ENCODE data around the gene SPTB.

The SPTB gene

GRCh38 chr14:64871344-64871743 lies 8.4 kb downstream of the SPTB start:
- TF ChIP-seq CTCF (IDR thresholded peaks at IDR 0.05) (no peak), ZFX (IDR thresholded peaks at IDR 0.05; ENCODE audit: borderline replicate concordance) (no peak)

GRCh38 chr14:64870160-64870559 lies 9.5 kb downstream of the SPTB start:
- no peak overlapping the region for H3K27ac ChIP-seq
- TF ChIP-seq ZFX (IDR thresholded peaks at IDR 0.05; ENCODE audit: borderline replicate concordance) (no peak), CTCF (IDR thresholded peaks at IDR 0.05) (no peak)

More at GRCh38 chr14:64871344-64871743, 8.4 kb downstream of the SPTB start:
- no peak overlapping the region for H3K27ac ChIP-seq

- TF ChIP-seq ZFX (IDR thresholded peaks at IDR 0.05; ENCODE audit: borderline replicate concordance) (no peak), CTCF (IDR thresholded peaks at IDR 0.05) (no peak)
Observed at GRCh38 chr14:64868841-64869240, 10.9 kb downstream of the SPTB start.

GRCh38 chr14:64868379-64868778 lies 11.3 kb downstream of the SPTB start:
- TF ChIP-seq CTCF (IDR thresholded peaks at IDR 0.05) (no peak), ZFX (IDR thresholded peaks at IDR 0.05; ENCODE audit: borderline replicate concordance) (no peak)
- H3K27ac ChIP-seq, result no peak overlapping the region

More at GRCh38 chr14:64868841-64869240, 10.9 kb downstream of the SPTB start:
- no peak overlapping the region for H3K27ac ChIP-seq

- TF ChIP-seq ZFX (IDR thresholded peaks at IDR 0.05; ENCODE audit: borderline replicate concordance), result no peak
- no peak for TF ChIP-seq CTCF (IDR thresholded peaks at IDR 0.05)
- H3K27ac ChIP-seq, result no peak overlapping the region
Observed at GRCh38 chr14:64867182-64867581, 12.5 kb downstream of the SPTB start.

GRCh38 chr14:64865992-64866391 lies 13.7 kb downstream of the SPTB start:
- TF ChIP-seq ZFX (IDR thresholded peaks at IDR 0.05; ENCODE audit: borderline replicate concordance), result no peak
- TF ChIP-seq CTCF (IDR thresholded peaks at IDR 0.05), result no peak
- H3K27ac ChIP-seq, result no peak overlapping the region

- no peak overlapping the region for H3K27ac ChIP-seq
- TF ChIP-seq CTCF (IDR thresholded peaks at IDR 0.05) (no peak), ZFX (IDR thresholded peaks at IDR 0.05; ENCODE audit: borderline replicate concordance) (no peak)
Observed at GRCh38 chr14:64865109-64865508, 14.6 kb downstream of the SPTB start.
